GM23338 (cell line): ENCODE results near the gene DAAM2. TPM values are rescaled to one million over a fixed set of nuclear protein-coding genes. Genes with fewer than 3 reads are reported as not detected.

Source experiments
- ATAC-seq: fragments of 200-7000 bp; cut with Tn5 transposase; 3 replicates; pipeline ENCODE4 v1.9.1; 2020
- DNase-seq: peaks from one replicate; pipeline ENCODE4 v3.0.0-alpha.2; 2015; ENCODE audit warnings: low spot score
- H2AFZ ChIP-seq: fragments of 200-600 bp; sonication (generic); 2 replicates; pipeline ENCODE4 v1.8.0; 2016; ENCODE audit warnings: antibody characterized with exemption, mild to moderate bottlenecking, moderate library complexity
- H3F3A ChIP-seq: fragments of 200-600 bp; sonication (generic); replicated peaks from 2 replicates; pipeline ENCODE4 v1.8.0; 2017; ENCODE audit warnings: antibody characterized with exemption, mixed run types, low read depth
- H3K27ac ChIP-seq: fragments of 200-600 bp; sonication (generic); 2 replicates; pipeline ENCODE4 v1.6.1; 2016; ENCODE audit warnings: low read depth
- H3K27me3 ChIP-seq: fragments of 200-600 bp; sonication (generic); 2 replicates; pipeline ENCODE4 v1.8.0; 2016; ENCODE audit warnings: mild to moderate bottlenecking, mixed run types, moderate library complexity; ENCODE audit not compliant: insufficient read depth
- H3K36me3 ChIP-seq: fragments of 200-600 bp; sonication (generic); 2 replicates; pipeline ENCODE4 v1.8.0; 2016; ENCODE audit warnings: mild to moderate bottlenecking; ENCODE audit not compliant: insufficient read depth
- H3K4me1 ChIP-seq: fragments of 200-600 bp; sonication (generic); 2 replicates; pipeline ENCODE4 v1.8.0; 2016; ENCODE audit warnings: mild to moderate bottlenecking, moderate library complexity; ENCODE audit not compliant: insufficient read depth
- H3K4me2 ChIP-seq: fragments of 200-600 bp; sonication (generic); 2 replicates; pipeline ENCODE4 v1.7.1; 2017; ENCODE audit warnings: mixed run types
- H3K4me3 ChIP-seq: fragments of 200-600 bp; sonication (generic); 2 replicates; pipeline ENCODE4 v1.6.1; 2016; ENCODE audit warnings: mixed run types
- H3K79me2 ChIP-seq: fragments of 200-600 bp; sonication (generic); replicated peaks from 2 replicates; pipeline ENCODE4 v1.8.0; 2017; ENCODE audit warnings: mild to moderate bottlenecking; ENCODE audit not compliant: insufficient read depth
- H3K9me2 ChIP-seq: fragments of 200-600 bp; sonication (generic); 2 replicates; pipeline ENCODE4 v1.8.0; 2017; ENCODE audit not compliant: insufficient read depth
- H4K20me1 ChIP-seq: fragments of 200-600 bp; sonication (generic); replicated peaks from 2 replicates; pipeline ENCODE4 v1.8.0; 2017; ENCODE audit warnings: mild to moderate bottlenecking; ENCODE audit not compliant: insufficient read depth
- H3K27ac Mint-ChIP-seq: 2 replicates; pipeline ENCODE4 v1.8.0; 2020; ENCODE audit warnings: inconsistent platforms, mild to moderate bottlenecking, moderate library complexity, mixed read lengths
- H3K27me3 Mint-ChIP-seq: 3 replicates; pipeline ENCODE4 v1.8.0; 2022; ENCODE audit warnings: low read depth, mild to moderate bottlenecking, moderate library complexity, mixed read lengths, inconsistent platforms; ENCODE audit not compliant: insufficient read depth, poor library complexity
- H3K36me3 Mint-ChIP-seq: 3 replicates; pipeline ENCODE4 v1.8.0; 2021; ENCODE audit warnings: low read depth, mild to moderate bottlenecking, inconsistent platforms, moderate library complexity, mixed read lengths
- H3K4me1 Mint-ChIP-seq: 3 replicates; pipeline ENCODE4 v1.8.0; 2020; ENCODE audit warnings: mild to moderate bottlenecking, inconsistent platforms, mixed read lengths
- H3K4me3 Mint-ChIP-seq: 3 replicates; pipeline ENCODE4 v1.8.0; 2021; ENCODE audit warnings: moderate library complexity, mild to moderate bottlenecking, inconsistent platforms, mixed read lengths
- H3K9me3 Mint-ChIP-seq: 3 replicates; pipeline ENCODE4 v1.8.0; 2020; ENCODE audit warnings: moderate library complexity, mild to moderate bottlenecking, inconsistent platforms, mixed read lengths
- CREB1 ChIP-seq: fragments of 250-450 bp; sonication (Bioruptor Pico); IDR thresholded peaks from 2 replicates; pipeline ENCODE4 v1.5.0; 2020; ENCODE audit warnings: low read depth, mild to moderate bottlenecking, moderate library complexity
- CTCF ChIP-seq, 2 experiments: fragments of 200-600 bp in 1 of 2; sonication (generic) in 1 of 2; conservative IDR thresholded peaks; 2 replicates each; pipeline versions ENCODE4 v1.5.1 to v1.6.1; 2016 to 2017; ENCODE audit warnings: antibody characterized with exemption in 2 of 2, low read depth in 2 of 2, mild to moderate bottlenecking in 2 of 2, moderate library complexity in 1 of 2
- ETS1 ChIP-seq: IDR thresholded peaks from 2 replicates; pipeline ENCODE4 v1.6.1; 2016; ENCODE audit warnings: antibody characterized with exemption
- EZH2 ChIP-seq: fragments of 200-600 bp; sonication (generic); IDR thresholded peaks from one replicate; pipeline ENCODE4 v1.8.0; 2017; ENCODE audit warnings: antibody characterized with exemption, mild to moderate bottlenecking, low read depth; ENCODE audit not compliant: unreplicated experiment
- EZH2phosphoT487 ChIP-seq: fragments of 200-600 bp; sonication (generic); IDR thresholded peaks from one replicate; pipeline ENCODE4 v1.8.1; 2018; ENCODE audit warnings: antibody characterized with exemption; ENCODE audit not compliant: unreplicated experiment
- JUNB ChIP-seq: IDR thresholded peaks from one replicate; pipeline ENCODE4 v1.6.1; 2016; ENCODE audit warnings: antibody characterized with exemption; ENCODE audit not compliant: unreplicated experiment
- POLR2AphosphoS5 ChIP-seq: IDR thresholded peaks from 2 replicates; pipeline ENCODE4 v1.6.1; 2016; ENCODE audit warnings: antibody characterized with exemption, low read depth
- STAT1 ChIP-seq: IDR thresholded peaks from one replicate; pipeline ENCODE4 v1.6.1; 2016; ENCODE audit warnings: antibody characterized with exemption; ENCODE audit not compliant: unreplicated experiment
- ZNF462 ChIP-seq: fragments of 250-450 bp; sonication (Bioruptor Pico); IDR thresholded peaks from 2 replicates; pipeline ENCODE4 v1.5.0; 2020; ENCODE audit warnings: mild to moderate bottlenecking, moderate library complexity
- polyA plus RNA-seq: library from polyadenylated mRNA; unstranded; fragments of >200 nt; fragmentation: Nextera tagmentation; extraction: Ambion mirVana; gene quantifications from 2 replicates; pipeline ENCODE4 v1.2.1, GENCODE V29; 2016
- total RNA-seq: library from RNA; depleted of rRNA; stranded (reverse); fragments of >200 nt; shearing (Covaris generic); gene quantifications from 2 replicates; pipeline ENCODE4 v1.2.3, GENCODE V29; 2014
- TF ChIP-seq, protein P1 (sequence below): IDR thresholded peaks from one replicate; pipeline ENCODE4 v1.6.1; 2018; ENCODE audit warnings: antibody characterized with exemption; ENCODE audit not compliant: unreplicated experiment

Gene DAAM2
- total and polyA plus RNA-seq, 2 experiments from 2014 or later = 1.4 to 4.9 TPM

DNA sequence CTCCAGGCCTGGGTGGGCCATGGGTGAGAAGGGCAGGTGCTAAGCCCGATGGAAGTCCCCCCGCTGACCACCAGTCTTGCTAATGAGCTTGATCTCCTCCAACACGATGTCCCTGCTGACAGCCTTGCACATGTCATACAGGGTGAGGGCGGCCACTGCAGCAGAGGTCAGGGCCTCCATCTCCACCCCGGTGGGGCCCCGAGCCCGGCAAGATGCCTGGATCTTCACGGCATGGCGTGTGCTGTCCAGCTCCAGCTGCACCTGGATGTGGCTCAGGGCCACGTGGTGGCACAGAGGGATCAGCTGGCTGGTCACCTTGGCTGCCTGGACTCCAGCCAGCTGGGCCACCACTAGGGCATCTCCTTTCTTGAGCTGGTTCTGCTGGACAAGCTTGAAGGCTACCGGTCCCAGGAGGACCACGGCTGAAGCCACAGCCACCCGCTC, 114.2 kb downstream of the DAAM2 start (continued):
- no peak for TF ChIP-seq ETS1
- TF ChIP-seq STAT1 = no peak
- no peak for TF ChIP-seq EZH2phosphoT487
- TF ChIP-seq POLR2AphosphoS5 = no peak

DNA sequence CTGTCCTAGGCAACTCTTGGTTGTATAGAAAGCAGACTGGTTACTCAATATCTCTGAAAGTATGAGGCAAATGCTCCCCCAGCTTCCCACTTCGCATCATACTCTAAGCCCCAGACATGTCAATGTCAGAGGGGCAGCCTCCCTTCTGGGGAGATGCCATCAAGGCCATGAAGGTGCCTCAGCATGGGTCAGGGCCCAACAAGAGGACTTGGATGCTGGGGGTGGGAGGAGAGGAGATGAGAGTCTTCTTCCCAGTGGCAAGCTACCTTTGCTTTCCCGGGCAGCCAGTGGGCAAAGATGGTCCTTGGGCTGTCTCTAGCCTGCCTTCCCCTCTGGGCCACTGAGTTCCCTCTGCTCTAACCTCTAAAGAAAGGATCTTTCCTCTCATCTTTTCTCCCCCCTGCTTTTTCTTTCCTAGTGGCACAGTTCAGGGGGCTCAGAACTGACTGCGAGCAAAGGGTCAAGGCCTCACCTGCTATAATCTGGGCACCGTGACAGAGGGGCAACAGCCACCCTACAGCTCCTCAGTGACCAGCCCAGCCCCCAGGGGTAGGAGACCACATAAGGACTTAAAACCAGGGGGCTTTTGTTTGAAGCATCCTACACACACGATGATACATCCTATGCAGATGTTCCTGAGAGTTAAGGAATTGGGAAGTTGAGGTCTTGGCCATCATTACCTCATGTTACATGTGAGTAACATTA, 115.8 kb downstream of the DAAM2 start:
- no peaks in the 10 kb centered on the region for H3K27me3 ChIP-seq
- Mint-ChIP-seq H3K27ac (no peak overlapping the region), H3K9me3 (no peaks in the 10 kb centered on the region), H3K4me1 (0 out of 3 replicates have a peak, but pooled peaks cover 3% of the 10 kb centered on the region), H3K4me3 (no peak overlapping the region), H3K36me3 (peaks cover 32% of the 10 kb centered on the region), H3K27me3 (peaks cover 2% of the 10 kb centered on the region)
- H3K4me2 ChIP-seq = no peak overlapping the region
- DNase-seq = no peak
- H4K20me1 ChIP-seq = no peaks in the 10 kb centered on the region
- no peak for ATAC-seq
- H3K27ac ChIP-seq = no peak overlapping the region
- no peak overlapping the region for H3K4me3 ChIP-seq
- H3K36me3 ChIP-seq = no peaks in the 10 kb centered on the region
- H3K79me2 ChIP-seq = no peaks in the 10 kb centered on the region
- TF ChIP-seq ZNF462 (CRISPR knock-in tag) = no peak
- no peak for TF ChIP-seq EZH2phosphoT487
- TF ChIP-seq ETS1 = no peak
- TF ChIP-seq STAT1 = no peak
- TF ChIP-seq JUNB = no peak
- TF ChIP-seq CREB1 (CRISPR knock-in tag) = no peak
- no peak for TF ChIP-seq EZH2
- no peak for TF ChIP-seq POLR2AphosphoS5
- TF ChIP-seq CTCF (conservative IDR thresholded peaks at IDR 0.05; ENCODE audit: low read depth in 2 of 2) = no peak
- TF ChIP-seq, protein P1, sequence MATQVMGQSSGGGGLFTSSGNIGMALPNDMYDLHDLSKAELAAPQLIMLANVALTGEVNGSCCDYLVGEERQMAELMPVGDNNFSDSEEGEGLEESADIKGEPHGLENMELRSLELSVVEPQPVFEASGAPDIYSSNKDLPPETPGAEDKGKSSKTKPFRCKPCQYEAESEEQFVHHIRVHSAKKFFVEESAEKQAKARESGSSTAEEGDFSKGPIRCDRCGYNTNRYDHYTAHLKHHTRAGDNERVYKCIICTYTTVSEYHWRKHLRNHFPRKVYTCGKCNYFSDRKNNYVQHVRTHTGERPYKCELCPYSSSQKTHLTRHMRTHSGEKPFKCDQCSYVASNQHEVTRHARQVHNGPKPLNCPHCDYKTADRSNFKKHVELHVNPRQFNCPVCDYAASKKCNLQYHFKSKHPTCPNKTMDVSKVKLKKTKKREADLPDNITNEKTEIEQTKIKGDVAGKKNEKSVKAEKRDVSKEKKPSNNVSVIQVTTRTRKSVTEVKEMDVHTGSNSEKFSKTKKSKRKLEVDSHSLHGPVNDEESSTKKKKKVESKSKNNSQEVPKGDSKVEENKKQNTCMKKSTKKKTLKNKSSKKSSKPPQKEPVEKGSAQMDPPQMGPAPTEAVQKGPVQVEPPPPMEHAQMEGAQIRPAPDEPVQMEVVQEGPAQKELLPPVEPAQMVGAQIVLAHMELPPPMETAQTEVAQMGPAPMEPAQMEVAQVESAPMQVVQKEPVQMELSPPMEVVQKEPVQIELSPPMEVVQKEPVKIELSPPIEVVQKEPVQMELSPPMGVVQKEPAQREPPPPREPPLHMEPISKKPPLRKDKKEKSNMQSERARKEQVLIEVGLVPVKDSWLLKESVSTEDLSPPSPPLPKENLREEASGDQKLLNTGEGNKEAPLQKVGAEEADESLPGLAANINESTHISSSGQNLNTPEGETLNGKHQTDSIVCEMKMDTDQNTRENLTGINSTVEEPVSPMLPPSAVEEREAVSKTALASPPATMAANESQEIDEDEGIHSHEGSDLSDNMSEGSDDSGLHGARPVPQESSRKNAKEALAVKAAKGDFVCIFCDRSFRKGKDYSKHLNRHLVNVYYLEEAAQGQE = no peak
- no peaks in the 10 kb centered on the region for H3K4me1 ChIP-seq
- no peaks in the 10 kb centered on the region for H3K9me2 ChIP-seq
- no peak overlapping the region for H2AFZ ChIP-seq
- H3F3A ChIP-seq = no peaks in the 10 kb centered on the region
